Measurements from ENCODE around the gene FRMD8. TPM values are rescaled to one million over a fixed set of nuclear protein-coding genes. Genes with fewer than 3 reads are reported as not detected.

Gene FRMD8
- total RNA-seq, 1 donor from 2014 or later = 39.0 TPM

DNA sequence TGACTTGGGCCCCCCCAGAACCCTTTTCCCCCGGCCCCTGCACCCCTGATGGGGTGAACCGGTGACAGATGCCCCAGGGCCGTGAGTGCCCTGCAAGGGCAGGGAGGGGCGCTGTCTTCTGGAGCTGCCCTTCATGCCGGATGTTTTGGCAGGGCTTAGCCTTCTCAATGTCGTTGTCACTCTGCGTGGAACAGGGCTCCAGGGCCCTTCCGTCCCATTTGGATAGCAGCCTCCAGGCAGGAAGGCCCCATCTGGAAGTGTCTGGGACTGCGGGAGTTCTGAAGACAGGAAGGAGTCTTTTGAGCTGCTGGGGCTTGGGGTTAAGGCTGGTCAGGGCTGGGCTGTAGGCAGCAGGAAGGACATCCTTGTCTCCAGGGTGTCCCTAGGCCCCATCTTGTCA, 4.6 kb downstream of the FRMD8 start:
- TF ChIP-seq, protein P1, sequence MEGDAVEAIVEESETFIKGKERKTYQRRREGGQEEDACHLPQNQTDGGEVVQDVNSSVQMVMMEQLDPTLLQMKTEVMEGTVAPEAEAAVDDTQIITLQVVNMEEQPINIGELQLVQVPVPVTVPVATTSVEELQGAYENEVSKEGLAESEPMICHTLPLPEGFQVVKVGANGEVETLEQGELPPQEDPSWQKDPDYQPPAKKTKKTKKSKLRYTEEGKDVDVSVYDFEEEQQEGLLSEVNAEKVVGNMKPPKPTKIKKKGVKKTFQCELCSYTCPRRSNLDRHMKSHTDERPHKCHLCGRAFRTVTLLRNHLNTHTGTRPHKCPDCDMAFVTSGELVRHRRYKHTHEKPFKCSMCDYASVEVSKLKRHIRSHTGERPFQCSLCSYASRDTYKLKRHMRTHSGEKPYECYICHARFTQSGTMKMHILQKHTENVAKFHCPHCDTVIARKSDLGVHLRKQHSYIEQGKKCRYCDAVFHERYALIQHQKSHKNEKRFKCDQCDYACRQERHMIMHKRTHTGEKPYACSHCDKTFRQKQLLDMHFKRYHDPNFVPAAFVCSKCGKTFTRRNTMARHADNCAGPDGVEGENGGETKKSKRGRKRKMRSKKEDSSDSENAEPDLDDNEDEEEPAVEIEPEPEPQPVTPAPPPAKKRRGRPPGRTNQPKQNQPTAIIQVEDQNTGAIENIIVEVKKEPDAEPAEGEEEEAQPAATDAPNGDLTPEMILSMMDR (IDR thresholded peaks at IDR 0.05; ENCODE audit: insufficient read depth, low read length, poor library complexity, severe bottlenecking) = peak; percentile 22
- Histone ChIP-seq H3K4me3 (ENCODE audit: low read depth, low read length) (no peak overlapping the region), H3K36me3 (ENCODE audit: control insufficient read depth, insufficient read depth, low read length) (no peaks in the 10 kb centered on the region), H3K27me3 (ENCODE audit: control insufficient read depth, insufficient read depth, low read length) (no peaks in the 10 kb centered on the region)
- no peak for DNase-seq (ENCODE audit: low read depth)

DNA sequence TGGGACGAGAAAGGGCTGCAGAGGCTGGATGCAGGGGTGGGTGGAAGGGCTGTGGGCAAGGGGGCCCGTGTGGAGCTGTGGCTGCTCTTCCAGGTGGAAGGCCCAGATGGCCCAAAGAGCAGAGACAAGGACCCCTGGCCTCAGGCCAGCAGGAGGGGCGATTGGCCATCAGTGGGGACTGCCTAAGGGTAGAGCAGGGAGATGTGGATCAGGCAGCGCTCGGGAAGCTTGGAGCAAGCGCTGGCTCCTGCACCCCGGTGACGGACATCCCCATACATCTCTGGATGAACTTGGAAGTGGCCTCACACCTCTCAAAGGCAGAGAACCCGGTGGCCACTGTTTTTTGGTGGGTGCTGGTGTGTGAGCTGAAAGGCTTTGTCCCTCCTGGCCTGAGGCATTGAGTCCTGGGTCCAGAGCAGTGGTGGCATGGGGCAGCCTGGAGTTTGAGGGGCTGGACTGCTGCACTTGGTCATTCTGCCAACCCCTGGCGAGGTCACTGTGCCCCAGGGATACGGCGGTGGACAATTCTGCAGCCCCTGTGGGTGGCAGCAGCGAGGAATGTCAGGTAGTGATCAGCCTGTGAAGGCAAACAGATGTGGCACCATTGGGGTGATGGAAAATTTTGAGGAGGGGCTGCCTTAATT, 5.9 kb downstream of the FRMD8 start:
- TF ChIP-seq, protein P1 (IDR thresholded peaks at IDR 0.05; ENCODE audit: insufficient read depth, low read length, poor library complexity, severe bottlenecking) = no peak
- Histone ChIP-seq H3K36me3 (ENCODE audit: control insufficient read depth, insufficient read depth, low read length) (no peaks in the 10 kb centered on the region), H3K27me3 (ENCODE audit: control insufficient read depth, insufficient read depth, low read length) (no peaks in the 10 kb centered on the region), H3K4me3 (ENCODE audit: low read depth, low read length) (no peak overlapping the region)
- DNase-seq (ENCODE audit: low read depth) = no peak

DNA sequence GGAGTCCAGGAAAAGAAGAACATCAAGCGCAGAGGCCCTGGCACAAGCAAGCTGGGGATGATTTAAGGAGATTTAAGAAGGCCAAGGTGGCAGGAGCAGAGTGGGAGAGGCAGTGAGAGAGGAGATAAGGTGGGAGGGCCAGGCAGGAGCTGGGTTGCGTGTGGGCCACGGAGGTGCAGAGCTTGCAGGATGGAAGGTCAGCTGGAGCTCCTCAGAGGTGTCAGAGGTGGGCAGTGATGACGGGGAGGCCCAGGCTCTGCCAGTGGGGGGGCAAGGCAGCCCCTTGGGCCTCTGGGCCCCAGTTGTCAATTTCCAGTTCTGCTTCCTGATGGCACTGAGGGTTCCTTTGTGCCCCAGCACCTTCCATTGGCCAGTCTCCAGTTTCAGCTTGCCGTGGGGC, 6.5 kb downstream of the FRMD8 start:
- no peaks in the 10 kb centered on the region for H3K36me3 ChIP-seq (ENCODE audit: control insufficient read depth, insufficient read depth, low read length)
- TF ChIP-seq, protein P1 (IDR thresholded peaks at IDR 0.05; ENCODE audit: insufficient read depth, low read length, poor library complexity, severe bottlenecking) = no peak
- H3K27me3 ChIP-seq (ENCODE audit: control insufficient read depth, insufficient read depth, low read length) = no peaks in the 10 kb centered on the region
- no peak for DNase-seq (ENCODE audit: low read depth)
- H3K4me3 ChIP-seq (ENCODE audit: low read depth, low read length) = no peak overlapping the region

DNA sequence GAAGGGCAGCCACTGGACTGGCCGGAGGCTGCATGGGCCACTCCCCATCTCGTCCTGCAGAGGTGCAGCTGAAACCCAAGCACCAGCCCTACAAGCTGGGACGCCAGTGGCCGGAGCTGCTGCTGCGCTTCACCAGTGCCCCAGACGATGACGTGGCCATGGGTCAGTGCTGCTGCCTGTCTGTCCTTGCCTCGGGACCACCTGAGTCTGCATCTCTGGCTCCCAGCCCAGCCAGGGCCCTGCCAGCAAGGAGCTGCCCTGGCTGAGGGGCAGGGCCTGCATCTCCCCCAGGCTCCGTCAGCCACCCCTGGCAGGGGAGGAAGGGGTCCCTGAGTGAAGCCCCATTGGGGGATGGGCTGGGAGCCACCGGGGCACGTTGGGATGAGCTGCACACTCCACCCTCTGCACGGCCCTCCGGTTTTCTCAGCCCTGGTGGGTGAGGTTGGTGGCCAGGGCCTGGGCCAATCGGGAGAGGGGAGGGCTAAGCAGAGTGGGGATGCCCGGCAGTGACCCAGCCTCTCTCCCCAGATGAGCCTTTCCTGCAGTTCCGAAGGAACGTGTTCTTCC, 7.2 kb downstream of the FRMD8 start:
- Histone ChIP-seq H3K36me3 (ENCODE audit: control insufficient read depth, insufficient read depth, low read length) (no peaks in the 10 kb centered on the region), H3K4me3 (ENCODE audit: low read depth, low read length) (no peak overlapping the region), H3K27me3 (ENCODE audit: control insufficient read depth, insufficient read depth, low read length) (no peaks in the 10 kb centered on the region)
- TF ChIP-seq, protein P1 (IDR thresholded peaks at IDR 0.05; ENCODE audit: insufficient read depth, low read length, poor library complexity, severe bottlenecking) = no peak
- DNase-seq (ENCODE audit: low read depth) = no peak

DNA sequence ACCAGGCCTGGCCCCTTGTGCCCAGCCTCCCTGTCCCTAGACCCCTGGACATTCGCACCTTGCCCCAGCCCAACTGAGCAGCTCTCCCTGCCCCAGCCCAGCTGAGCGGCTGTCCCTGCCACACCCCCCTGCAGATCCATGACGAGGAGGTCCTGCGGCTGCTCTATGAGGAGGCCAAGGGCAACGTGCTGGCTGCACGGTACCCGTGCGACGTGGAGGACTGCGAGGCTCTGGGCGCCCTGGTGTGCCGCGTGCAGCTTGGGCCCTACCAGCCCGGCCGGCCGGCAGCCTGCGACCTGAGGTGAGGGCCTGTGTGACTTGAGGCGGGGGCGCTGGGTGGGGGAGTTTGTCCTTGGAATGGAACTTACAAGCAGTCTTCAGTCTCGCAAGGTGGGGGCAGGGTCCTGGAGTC, 7.7 kb downstream of the FRMD8 start:
- no peaks in the 10 kb centered on the region for H3K27me3 ChIP-seq (ENCODE audit: control insufficient read depth, insufficient read depth, low read length)
- TF ChIP-seq, protein P1 (IDR thresholded peaks at IDR 0.05; ENCODE audit: insufficient read depth, low read length, poor library complexity, severe bottlenecking) = no peak
- no peaks in the 10 kb centered on the region for H3K36me3 ChIP-seq (ENCODE audit: control insufficient read depth, insufficient read depth, low read length)
- no peak for DNase-seq (ENCODE audit: low read depth)
- no peak overlapping the region for H3K4me3 ChIP-seq (ENCODE audit: low read depth, low read length)
